NB4 (cell line): ENCODE data around the gene CACNA1B.

Source experiments
- DNase-seq: peaks from one replicate; pipeline ENCODE4 v3.0.0; 2010; ENCODE audit warnings: low read depth
- H3K4me3 ChIP-seq: one replicate; pipeline ENCODE4 v1.5.1; 2011; ENCODE audit warnings: mild to moderate bottlenecking, low read depth, low read length, moderate library complexity
- MYC ChIP-seq: IDR thresholded peaks from 2 replicates; pipeline ENCODE4 v1.6.1; 2011; ENCODE audit warnings: low read depth, low read length
- POLR2A ChIP-seq: IDR thresholded peaks from 2 replicates; pipeline ENCODE4 v1.6.1; 2011; ENCODE audit warnings: mild to moderate bottlenecking; ENCODE audit not compliant: insufficient read length; ENCODE audit errors: extremely low read depth
- TF ChIP-seq, protein P1 (sequence below): IDR thresholded peaks from 2 replicates; pipeline ENCODE4 v1.6.1; 2011; ENCODE audit warnings: low read depth, low read length
- TF ChIP-seq, protein P2 (sequence below): IDR thresholded peaks from one replicate; pipeline ENCODE4 v1.5.1; 2012; ENCODE audit warnings: low read depth, low read length

The CACNA1B gene

DNA sequence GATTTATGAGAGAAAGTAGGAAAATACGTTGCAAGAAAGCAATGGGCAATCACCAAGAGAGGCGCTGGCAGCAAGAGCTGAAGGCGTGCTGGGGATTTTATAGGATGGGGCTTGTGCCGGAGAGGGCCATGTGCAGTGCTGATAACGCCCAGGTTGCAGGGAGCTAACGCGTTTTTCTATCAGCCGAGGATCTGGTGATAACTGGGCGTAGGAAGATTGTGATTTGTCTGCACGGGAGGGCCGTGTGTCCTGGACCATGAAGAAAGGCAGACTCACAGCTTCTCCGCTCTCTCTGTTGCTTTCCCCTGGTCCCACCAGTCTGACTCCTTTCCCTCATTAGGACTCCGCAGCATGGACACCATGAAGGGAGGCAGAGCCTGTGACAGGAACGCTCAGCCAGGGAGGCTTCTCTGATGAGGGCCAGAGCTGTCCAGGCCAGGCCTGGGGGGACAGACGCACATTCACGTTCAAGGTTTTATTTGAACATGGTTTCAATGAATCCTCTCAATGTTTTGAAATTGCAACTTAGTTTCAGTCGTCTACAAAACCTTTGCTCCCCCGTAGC lies 11.9 kb upstream of the CACNA1B start:
- DNase-seq = no peak
- H3K4me3 ChIP-seq = no peak overlapping the region
- TF ChIP-seq, protein P1, sequence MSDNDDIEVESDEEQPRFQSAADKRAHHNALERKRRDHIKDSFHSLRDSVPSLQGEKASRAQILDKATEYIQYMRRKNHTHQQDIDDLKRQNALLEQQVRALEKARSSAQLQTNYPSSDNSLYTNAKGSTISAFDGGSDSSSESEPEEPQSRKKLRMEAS = no peak
- TF ChIP-seq, protein P2, sequence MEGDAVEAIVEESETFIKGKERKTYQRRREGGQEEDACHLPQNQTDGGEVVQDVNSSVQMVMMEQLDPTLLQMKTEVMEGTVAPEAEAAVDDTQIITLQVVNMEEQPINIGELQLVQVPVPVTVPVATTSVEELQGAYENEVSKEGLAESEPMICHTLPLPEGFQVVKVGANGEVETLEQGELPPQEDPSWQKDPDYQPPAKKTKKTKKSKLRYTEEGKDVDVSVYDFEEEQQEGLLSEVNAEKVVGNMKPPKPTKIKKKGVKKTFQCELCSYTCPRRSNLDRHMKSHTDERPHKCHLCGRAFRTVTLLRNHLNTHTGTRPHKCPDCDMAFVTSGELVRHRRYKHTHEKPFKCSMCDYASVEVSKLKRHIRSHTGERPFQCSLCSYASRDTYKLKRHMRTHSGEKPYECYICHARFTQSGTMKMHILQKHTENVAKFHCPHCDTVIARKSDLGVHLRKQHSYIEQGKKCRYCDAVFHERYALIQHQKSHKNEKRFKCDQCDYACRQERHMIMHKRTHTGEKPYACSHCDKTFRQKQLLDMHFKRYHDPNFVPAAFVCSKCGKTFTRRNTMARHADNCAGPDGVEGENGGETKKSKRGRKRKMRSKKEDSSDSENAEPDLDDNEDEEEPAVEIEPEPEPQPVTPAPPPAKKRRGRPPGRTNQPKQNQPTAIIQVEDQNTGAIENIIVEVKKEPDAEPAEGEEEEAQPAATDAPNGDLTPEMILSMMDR = no peak
- TF ChIP-seq POLR2A (no peak), MYC (no peak)

DNA sequence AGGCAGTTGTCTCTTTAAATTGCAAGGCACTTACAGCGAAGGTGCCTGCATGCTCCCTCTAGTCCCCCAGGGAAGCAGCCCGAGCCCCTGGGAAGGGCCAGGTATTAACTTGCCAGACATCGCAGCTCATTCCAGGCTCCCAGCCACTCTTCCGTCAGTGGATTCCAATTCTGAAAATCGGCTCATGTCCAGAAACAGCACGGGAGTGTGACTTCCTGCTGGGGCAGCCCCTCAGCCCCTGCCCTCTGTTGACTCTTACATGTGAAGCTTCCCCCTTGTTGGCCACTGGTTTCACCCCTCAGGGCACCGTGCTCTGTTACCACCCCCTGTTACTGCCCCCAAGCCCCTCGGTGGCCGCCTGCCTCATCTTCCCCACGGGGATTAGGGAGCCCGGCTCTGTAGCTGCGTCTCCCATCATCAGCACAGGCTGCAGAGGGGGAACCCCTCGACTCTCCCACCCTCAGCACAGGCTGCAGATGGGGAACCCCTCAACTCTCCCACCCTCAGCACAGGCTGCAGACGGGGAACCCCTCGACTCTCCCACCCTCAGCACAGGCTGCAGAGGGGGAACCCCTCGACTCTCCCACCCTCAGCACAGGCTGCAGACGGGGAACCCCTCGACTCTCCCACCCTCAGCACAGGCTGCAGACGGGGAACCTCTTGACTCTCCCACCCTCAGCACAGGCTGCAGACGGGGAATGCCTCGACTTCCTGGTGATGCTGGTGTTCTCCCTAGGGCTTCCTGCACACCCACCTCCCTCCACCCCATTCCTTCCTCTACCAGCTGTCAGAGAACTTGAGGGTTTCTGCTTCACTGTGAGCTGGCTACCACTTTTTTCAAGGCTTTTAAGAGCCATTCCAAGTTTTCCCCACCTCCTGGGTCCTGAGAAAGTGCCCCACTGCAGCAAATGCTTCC lies 11.1 kb upstream of the CACNA1B start:
- no peak for TF ChIP-seq MYC
- TF ChIP-seq, protein P1 = no peak
- TF ChIP-seq, protein P2 = no peak
- TF ChIP-seq POLR2A = no peak
- H3K4me3 ChIP-seq = no peak overlapping the region

DNA sequence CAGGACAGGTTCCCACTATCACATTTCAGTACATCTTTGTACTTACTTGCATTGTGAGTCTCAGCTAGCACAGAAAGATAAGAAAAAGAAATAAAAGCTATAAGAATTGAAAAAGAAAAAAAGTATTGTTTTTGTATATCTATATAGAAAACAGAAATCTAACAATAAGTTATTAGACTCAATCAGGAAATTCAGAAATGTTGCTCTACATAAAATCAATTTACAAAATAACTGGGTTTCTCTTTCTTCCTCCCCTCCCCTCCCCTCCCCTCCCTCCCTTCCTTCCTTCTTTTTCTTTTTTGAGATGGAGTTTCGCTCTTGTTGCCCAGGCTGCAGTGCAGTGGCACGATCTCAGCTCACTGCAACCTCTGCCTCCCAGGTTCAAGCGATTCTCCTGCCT lies 7.2 kb upstream of the CACNA1B start:
- no peak for TF ChIP-seq MYC
- TF ChIP-seq POLR2A = no peak
- TF ChIP-seq, protein P1 = no peak
- TF ChIP-seq, protein P2 = no peak
- DNase-seq = no peak
- no peak overlapping the region for H3K4me3 ChIP-seq

More for the DNA sequence above, 11.1 kb upstream of the CACNA1B start:
- no peak for DNase-seq

GRCh38 chr9:137872296-137872695 lies 5.3 kb upstream of the CACNA1B start:
- no peak for DNase-seq
- no peak overlapping the region for H3K4me3 ChIP-seq
- TF ChIP-seq MYC = no peak

DNA sequence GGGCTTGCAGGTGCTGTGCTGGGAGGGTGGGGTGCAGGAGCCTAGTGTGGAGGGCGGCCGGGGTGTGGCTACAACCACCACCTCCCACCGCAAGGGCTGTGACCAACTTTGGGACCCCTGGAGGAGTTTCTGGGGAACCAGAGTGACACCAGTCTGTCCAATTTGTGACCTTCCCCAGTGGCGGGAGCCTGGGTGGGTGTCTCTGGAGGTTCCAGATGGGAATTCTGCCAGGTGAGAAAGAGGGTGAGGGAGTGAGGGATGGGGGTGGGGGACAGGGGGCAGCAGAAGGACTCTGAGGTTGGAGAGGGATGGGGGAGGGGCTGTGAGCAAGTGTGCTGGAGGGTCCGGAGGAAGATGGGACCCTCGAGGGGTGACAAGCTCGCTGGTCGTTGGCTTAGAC lies 4.2 kb upstream of the CACNA1B start:
- TF ChIP-seq MYC (no peak), POLR2A (no peak)
- TF ChIP-seq, protein P1 = no peak
- TF ChIP-seq, protein P2 = no peak
- no peak overlapping the region for H3K4me3 ChIP-seq
- no peak for DNase-seq

DNA sequence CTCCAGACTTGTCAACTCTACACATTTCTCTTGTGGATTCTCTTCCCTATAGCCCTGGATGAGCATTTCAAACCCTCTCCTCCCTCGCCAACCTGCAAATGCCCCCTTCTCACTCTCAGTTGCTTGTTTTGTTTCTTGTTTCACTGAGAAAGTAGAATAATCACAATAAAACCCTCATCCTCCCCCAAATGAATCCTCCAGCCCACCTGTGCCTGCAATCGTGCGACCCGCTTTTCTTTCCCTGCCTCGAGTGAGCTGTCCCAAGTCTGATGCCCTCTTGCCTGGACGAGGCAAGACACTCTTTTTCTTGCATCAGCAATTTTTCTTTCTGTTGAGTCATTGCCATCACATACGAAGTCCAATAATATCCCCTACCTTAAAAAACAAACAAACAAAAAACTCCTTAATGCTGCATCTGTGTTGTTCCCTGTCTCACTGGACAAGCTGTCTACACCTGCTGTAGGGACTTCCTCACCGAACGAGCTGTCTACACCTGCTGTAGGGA lies 3.7 kb upstream of the CACNA1B start:
- DNase-seq = no peak
- no peak for TF ChIP-seq POLR2A
- TF ChIP-seq, protein P2 = no peak
- no peak overlapping the region for H3K4me3 ChIP-seq
